NAMALWA (cell line): ENCODE data around the gene OCSTAMP.

Experiments used
- DNase-seq: peaks from one replicate; pipeline ENCODE4 v3.0.0-alpha.2; 2015; ENCODE audit warnings: low spot score

OCSTAMP gene

GRCh38 chr20:46550461-46550860, at the start of gene OCSTAMP:
OCSTAMP (minus strand) TSS chr20:46550654; CDS start chr20:46550560, 94 bp downstream.
- DNase-seq, result no peak

- DNase-seq, result no peak
Observed at GRCh38 chr20:46599227-46599987, 49.0 kb upstream of the OCSTAMP start.

GRCh38 chr20:46595933-46596332, 45.5 kb upstream of the OCSTAMP start:
- no peak for DNase-seq

GRCh38 chr20:46594725-46595124, 44.3 kb upstream of the OCSTAMP start:
- DNase-seq, result no peak

- peak; percentile 17 for DNase-seq
Observed at GRCh38 chr20:46592580-46593362, 42.3 kb upstream of the OCSTAMP start.

- DNase-seq, result no peak
Observed at GRCh38 chr20:46590443-46590842, 40.0 kb upstream of the OCSTAMP start.

GRCh38 chr20:46588532-46589511, 38.4 kb upstream of the OCSTAMP start:
- DNase-seq, result no peak

- DNase-seq, result no peak
Observed at GRCh38 chr20:46587986-46588385, 37.5 kb upstream of the OCSTAMP start.

GRCh38 chr20:46586724-46587123, 36.3 kb upstream of the OCSTAMP start:
- DNase-seq, result no peak

GRCh38 chr20:46584508-46584907, 34.1 kb upstream of the OCSTAMP start:
- no peak for DNase-seq

GRCh38 chr20:46583411-46584214, 33.2 kb upstream of the OCSTAMP start:
- no peak for DNase-seq

- no peak for DNase-seq
Observed at GRCh38 chr20:46582648-46583047, 32.2 kb upstream of the OCSTAMP start.

- no peak for DNase-seq
Observed at GRCh38 chr20:46581391-46581790, 30.9 kb upstream of the OCSTAMP start.

GRCh38 chr20:46580613-46581205, 30.3 kb upstream of the OCSTAMP start:
- no peak for DNase-seq

GRCh38 chr20:46578745-46579144, 28.3 kb upstream of the OCSTAMP start:
- DNase-seq, result no peak

- no peak for DNase-seq
Observed at GRCh38 chr20:46576774-46577395, 26.4 kb upstream of the OCSTAMP start.

- DNase-seq, result no peak
Observed at GRCh38 chr20:46575937-46576461, 25.5 kb upstream of the OCSTAMP start.

GRCh38 chr20:46575394-46575793, 24.9 kb upstream of the OCSTAMP start:
- no peak for DNase-seq

- DNase-seq, result no peak
Observed at GRCh38 chr20:46573788-46574584, 23.5 kb upstream of the OCSTAMP start.
